Neural cell (in vitro differentiated cells): Measurements from ENCODE around the gene DEUP1. TPM values are rescaled to one million over a fixed set of nuclear protein-coding genes. Genes with fewer than 3 reads are reported as not detected.

Experiments
- H2AFZ ChIP-seq: fragments of 200-600, 300-800 bp; sonication (generic), shearing (Covaris generic); 2 replicates; pipeline ENCODE4 v1.6.0; 2014; ENCODE audit warnings: low read depth, mild to moderate bottlenecking, antibody characterized with exemption, low read length, moderate library complexity
- H3F3A ChIP-seq: fragments of 200-600 bp; shearing (Covaris generic); 2 replicates; pipeline ENCODE4 v1.6.1; 2016; ENCODE audit warnings: mild to moderate bottlenecking, moderate library complexity, mixed read lengths, antibody characterized with exemption, low read length; ENCODE audit not compliant: insufficient read depth, poor library complexity, severe bottlenecking
- H3K27ac ChIP-seq: fragments of 200-600, 300-800 bp; sonication (generic), shearing (Covaris generic); 2 replicates; pipeline ENCODE4 v1.5.1; 2014; ENCODE audit warnings: mild to moderate bottlenecking, low read length, moderate library complexity
- H3K27me3 ChIP-seq: fragments of 300-800, 200-600 bp; sonication (generic), shearing (Covaris generic); 2 replicates; pipeline ENCODE4 v1.6.0; 2014; ENCODE audit warnings: mild to moderate bottlenecking, low read depth, low read length, moderate library complexity; ENCODE audit not compliant: insufficient read depth
- H3K36me3 ChIP-seq: fragments of 300-800, 200-600 bp; sonication (generic), shearing (Covaris generic); 2 replicates; pipeline ENCODE4 v1.5.1; 2014; ENCODE audit warnings: mild to moderate bottlenecking, antibody characterized with exemption, low read length, moderate library complexity; ENCODE audit not compliant: insufficient read depth
- H3K4me2 ChIP-seq: fragments of 300-800, 200-600 bp; sonication (generic), shearing (Covaris generic); 2 replicates; pipeline ENCODE4 v1.6.0; 2014; ENCODE audit warnings: mild to moderate bottlenecking, low read length
- H3K4me3 ChIP-seq: fragments of 300-800, 200-600 bp; sonication (generic), shearing (Covaris generic); 2 replicates; pipeline ENCODE4 v1.5.1; 2014; ENCODE audit warnings: mild to moderate bottlenecking, low read length, moderate library complexity
- H3K79me2 ChIP-seq: fragments of 200-600 bp; shearing (Covaris generic); replicated peaks from 2 replicates; pipeline ENCODE4 v1.6.0; 2014; ENCODE audit warnings: mild to moderate bottlenecking, low read length, moderate library complexity; ENCODE audit not compliant: insufficient read depth
- H3K9ac ChIP-seq: fragments of 300-800, 200-600 bp; sonication (generic), shearing (Covaris generic); 2 replicates; pipeline ENCODE4 v1.6.1; 2016; ENCODE audit warnings: mild to moderate bottlenecking, low read length, mixed read lengths
- H3K9me2 ChIP-seq: fragments of 200-600 bp; shearing (Covaris generic); 2 replicates; pipeline ENCODE4 v1.6.1; 2016; ENCODE audit warnings: mild to moderate bottlenecking, low read length, mixed read lengths; ENCODE audit not compliant: insufficient read depth
- H3K9me3 ChIP-seq: fragments of 200-600, 300-800 bp; sonication (generic), shearing (Covaris generic); 2 replicates; pipeline ENCODE4 v1.6.1; 2016; ENCODE audit warnings: mild to moderate bottlenecking, mixed run types, low read length, moderate library complexity, mixed read lengths
- H4K20me1 ChIP-seq: fragments of 200-600 bp; shearing (Covaris generic); 2 replicates; pipeline ENCODE4 v1.6.1; 2016; ENCODE audit warnings: mild to moderate bottlenecking, mixed run types; ENCODE audit not compliant: insufficient read depth
- CTCF ChIP-seq: fragments of 450-650 bp; IDR thresholded peaks from 2 replicates; pipeline ENCODE4 v1.5.1; 2014; ENCODE audit warnings: antibody characterized with exemption, mild to moderate bottlenecking, moderate library complexity; ENCODE audit not compliant: poor library complexity, severe bottlenecking
- EP300 ChIP-seq: fragments of 450-650 bp; conservative IDR thresholded peaks from 2 replicates; pipeline ENCODE4 v1.6.1; 2014; ENCODE audit warnings: antibody characterized with exemption, mild to moderate bottlenecking, moderate library complexity; ENCODE audit not compliant: poor library complexity, severe bottlenecking
- EZH2 ChIP-seq: fragments of 200-600, 300-800 bp; shearing (Covaris generic), sonication (generic); IDR thresholded peaks from 2 replicates; pipeline ENCODE4 v1.6.1; 2014; ENCODE audit warnings: antibody characterized with exemption, low read length, borderline replicate concordance, mild to moderate bottlenecking; ENCODE audit not compliant: insufficient read depth, poor library complexity, severe bottlenecking
- MXI1 ChIP-seq: fragments of 450-650 bp; conservative IDR thresholded peaks from 2 replicates; pipeline ENCODE4 v1.6.1; 2014; ENCODE audit warnings: antibody characterized with exemption, mild to moderate bottlenecking; ENCODE audit not compliant: poor library complexity, severe bottlenecking
- POLR2AphosphoS5 ChIP-seq: IDR thresholded peaks from 2 replicates; pipeline ENCODE4 v1.6.1; 2012
- RAD21 ChIP-seq: fragments of 450-650 bp; conservative IDR thresholded peaks from 2 replicates; pipeline ENCODE4 v1.6.1; 2014; ENCODE audit warnings: antibody characterized with exemption, mild to moderate bottlenecking, moderate library complexity
- REST ChIP-seq: IDR thresholded peaks from 2 replicates; pipeline ENCODE4 v1.6.1; 2012; ENCODE audit warnings: borderline replicate concordance
- SMC3 ChIP-seq: fragments of 450-650 bp; conservative IDR thresholded peaks from 2 replicates; pipeline ENCODE4 v1.6.1; 2014; ENCODE audit warnings: antibody characterized with exemption, mild to moderate bottlenecking, moderate library complexity; ENCODE audit not compliant: poor library complexity
- TAF1 ChIP-seq: IDR thresholded peaks from 2 replicates; pipeline ENCODE4 v1.6.1; 2012; ENCODE audit warnings: low read depth
- polyA plus RNA-seq: library from polyadenylated mRNA; depleted of rRNA; stranded (reverse); fragments of >200 nt; gene quantifications from 2 replicates; pipeline ENCODE4 v1.2.3, GENCODE V29; 2014

Gene DEUP1
- polyA plus RNA-seq, 1 donor from 2014 or later: 0.46 TPM

- H2AFZ ChIP-seq: no peak overlapping the region
- no peaks in the 10 kb centered on the region for H4K20me1 ChIP-seq
- no peaks in the 10 kb centered on the region for H3K9me2 ChIP-seq
- H3K36me3 ChIP-seq: no peaks in the 10 kb centered on the region
- no peak for TF ChIP-seq REST
- TF ChIP-seq SMC3: no peak
- no peak for TF ChIP-seq POLR2AphosphoS5
- no peak for TF ChIP-seq EZH2
- no peak for TF ChIP-seq RAD21
- TF ChIP-seq CTCF: no peak
- TF ChIP-seq TAF1: no peak
- TF ChIP-seq EP300: no peak
- no peak for TF ChIP-seq MXI1
- no peak overlapping the region for H3K9ac ChIP-seq
- no peak overlapping the region for H3K4me2 ChIP-seq
- H3K27ac ChIP-seq: no peak overlapping the region
- no peak overlapping the region for H3K4me3 ChIP-seq
- H3K27me3 ChIP-seq: no peaks in the 10 kb centered on the region
- no peaks in the 10 kb centered on the region for H3K79me2 ChIP-seq
- H3F3A ChIP-seq: peaks cover under 1% of the 10 kb centered on the region
- no peaks in the 10 kb centered on the region for H3K9me3 ChIP-seq
These were observed 152.0 kb downstream of the DEUP1 start for GRCh38 chr11:93482556-93482955.

GRCh38 chr11:93484716-93485115 is 154.2 kb downstream of the DEUP1 start:
- Histone ChIP-seq H3K27ac (no peak overlapping the region), H3K36me3 (no peaks in the 10 kb centered on the region), H2AFZ (no peak overlapping the region), H3F3A (no peaks in the 10 kb centered on the region), H3K4me2 (no peak overlapping the region), H3K9ac (no peak overlapping the region), H3K4me3 (no peak overlapping the region), H4K20me1 (no peaks in the 10 kb centered on the region), H3K9me2 (no peaks in the 10 kb centered on the region), H3K27me3 (no peaks in the 10 kb centered on the region), H3K9me3 (no peaks in the 10 kb centered on the region), H3K79me2 (no peaks in the 10 kb centered on the region)
- TF ChIP-seq REST (no peak), EP300 (no peak), SMC3 (no peak), EZH2 (no peak), MXI1 (no peak), TAF1 (no peak), CTCF (no peak), RAD21 (no peak), POLR2AphosphoS5 (no peak)
